NK-92 (cell line): Measurements from ENCODE around the gene PCDHGA6.
"Not testable (repeated sequence)": the region's sequence is repeated elsewhere in the genome, so short reads cannot be mapped to it uniquely, and the experiment has no call there.

Experiments
- DNase-seq: peaks from one replicate; lab custom pipeline; 2025; ENCODE audit not compliant: unreplicated experiment; lab: John Stamatoyannopoulos, UW

The PCDHGA6 gene

DNA sequence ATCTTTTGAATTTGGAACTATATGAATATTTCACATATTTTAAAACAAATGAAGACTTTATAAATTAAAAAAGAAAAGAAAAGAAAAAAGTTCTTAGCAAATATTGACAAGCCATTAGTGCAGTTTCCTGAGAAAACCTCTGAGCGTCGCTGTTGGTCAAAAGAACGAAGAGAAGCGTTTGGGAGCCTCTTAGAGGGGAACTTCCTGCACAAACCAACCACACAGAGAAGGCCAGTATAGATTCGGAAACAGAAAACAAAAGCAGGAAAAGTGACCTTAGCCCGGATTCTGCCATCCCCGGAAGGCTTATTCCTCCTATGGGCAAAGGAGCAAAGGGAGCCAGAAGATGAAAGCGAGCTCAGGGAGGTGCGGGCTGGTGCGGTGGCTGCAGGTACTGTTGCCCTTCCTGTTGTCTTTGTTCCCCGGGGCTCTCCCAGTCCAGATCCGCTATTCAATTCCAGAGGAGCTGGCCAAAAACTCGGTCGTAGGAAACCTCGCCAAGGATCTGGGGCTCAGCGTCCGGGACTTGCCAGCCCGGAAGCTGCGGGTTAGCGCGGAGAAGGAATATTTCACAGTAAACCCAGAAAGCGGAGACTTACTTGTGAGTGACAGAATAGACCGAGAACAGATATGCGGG lies 13.8 kb upstream of the PCDHGA6 start, which contains the start of gene PCDHGB2:
PCDHGB2 (plus strand) TSS at position 205 of the 637 bp plus-strand sequence; CDS start at position 347, 142 bp downstream.
- no peak for DNase-seq

GRCh38 chr5:141360685-141361084 lies 13.0 kb upstream of the PCDHGA6 start:
- DNase-seq, result no peak

DNA sequence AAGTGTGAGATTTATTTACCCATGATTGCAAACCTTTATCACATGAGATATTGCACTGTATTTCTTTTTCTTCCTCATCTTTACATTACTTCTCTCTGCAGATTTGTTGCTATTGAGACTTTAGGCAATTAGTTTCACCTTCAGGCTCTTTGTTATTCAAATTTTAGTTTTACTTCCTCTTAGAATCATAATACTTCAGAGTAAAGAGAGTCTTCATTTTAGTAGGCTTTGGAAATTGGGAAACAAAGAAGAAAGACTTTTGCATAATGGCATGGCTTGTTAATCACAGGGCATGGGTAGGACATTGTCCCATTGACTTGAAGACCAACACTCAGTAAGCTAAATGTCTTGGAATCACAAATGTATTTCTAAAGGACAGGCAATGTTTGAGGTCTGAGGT lies 11.0 kb upstream of the PCDHGA6 start:
- no peak for DNase-seq

GRCh38 chr5:141363952-141364660 lies 9.6 kb upstream of the PCDHGA6 start, which contains the start of gene PCDHGA5:
Gene PCDHGA5 (plus strand): TSS chr5:141364162. CDS start chr5:141364331, 169 bp downstream.
- DNase-seq, result no peak

DNA sequence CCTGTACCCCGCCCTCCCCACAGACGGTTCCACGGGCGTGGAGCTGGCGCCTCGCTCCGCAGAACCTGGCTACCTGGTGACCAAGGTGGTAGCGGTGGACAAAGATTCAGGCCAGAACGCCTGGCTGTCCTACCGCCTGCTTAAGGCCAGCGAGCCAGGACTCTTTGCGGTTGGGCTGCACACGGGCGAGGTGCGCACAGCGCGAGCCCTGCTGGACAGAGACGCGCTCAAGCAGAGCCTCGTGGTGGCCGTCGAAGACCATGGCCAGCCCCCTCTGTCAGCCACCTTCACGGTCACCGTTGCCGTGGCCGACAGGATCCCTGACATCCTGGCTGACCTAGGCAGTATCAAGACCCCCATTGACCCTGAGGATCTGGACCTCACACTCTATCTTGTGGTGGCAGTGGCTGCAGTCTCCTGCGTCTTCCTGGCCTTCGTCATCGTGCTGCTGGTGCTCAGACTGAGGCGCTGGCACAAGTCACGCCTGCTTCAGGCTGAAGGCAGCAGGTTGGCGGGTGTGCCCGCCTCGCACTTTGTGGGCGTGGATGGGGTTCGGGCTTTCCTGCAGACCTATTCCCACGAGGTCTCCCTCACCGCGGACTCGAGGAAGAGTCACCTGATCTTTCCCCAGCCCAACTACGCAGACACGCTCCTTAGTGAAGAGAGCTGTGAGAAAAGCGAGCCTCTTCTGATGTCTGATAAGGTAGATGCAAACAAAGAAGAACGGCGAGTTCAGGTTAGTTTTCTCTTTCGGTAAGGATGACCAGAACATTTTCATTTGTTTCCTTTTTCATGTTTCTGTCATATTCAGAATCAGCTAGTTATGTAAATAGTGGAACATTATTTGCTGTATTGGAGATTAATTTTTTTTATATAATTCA lies 7.4 kb upstream of the PCDHGA6 start:
- no peak for DNase-seq

GRCh38 chr5:141369994-141370848 lies 3.5 kb upstream of the PCDHGA6 start, which contains the start of gene PCDHGB3:
Gene PCDHGB3 (plus strand): TSS chr5:141370242. CDS start chr5:141370395, 153 bp downstream.
- DNase-seq, result no peak

DNA sequence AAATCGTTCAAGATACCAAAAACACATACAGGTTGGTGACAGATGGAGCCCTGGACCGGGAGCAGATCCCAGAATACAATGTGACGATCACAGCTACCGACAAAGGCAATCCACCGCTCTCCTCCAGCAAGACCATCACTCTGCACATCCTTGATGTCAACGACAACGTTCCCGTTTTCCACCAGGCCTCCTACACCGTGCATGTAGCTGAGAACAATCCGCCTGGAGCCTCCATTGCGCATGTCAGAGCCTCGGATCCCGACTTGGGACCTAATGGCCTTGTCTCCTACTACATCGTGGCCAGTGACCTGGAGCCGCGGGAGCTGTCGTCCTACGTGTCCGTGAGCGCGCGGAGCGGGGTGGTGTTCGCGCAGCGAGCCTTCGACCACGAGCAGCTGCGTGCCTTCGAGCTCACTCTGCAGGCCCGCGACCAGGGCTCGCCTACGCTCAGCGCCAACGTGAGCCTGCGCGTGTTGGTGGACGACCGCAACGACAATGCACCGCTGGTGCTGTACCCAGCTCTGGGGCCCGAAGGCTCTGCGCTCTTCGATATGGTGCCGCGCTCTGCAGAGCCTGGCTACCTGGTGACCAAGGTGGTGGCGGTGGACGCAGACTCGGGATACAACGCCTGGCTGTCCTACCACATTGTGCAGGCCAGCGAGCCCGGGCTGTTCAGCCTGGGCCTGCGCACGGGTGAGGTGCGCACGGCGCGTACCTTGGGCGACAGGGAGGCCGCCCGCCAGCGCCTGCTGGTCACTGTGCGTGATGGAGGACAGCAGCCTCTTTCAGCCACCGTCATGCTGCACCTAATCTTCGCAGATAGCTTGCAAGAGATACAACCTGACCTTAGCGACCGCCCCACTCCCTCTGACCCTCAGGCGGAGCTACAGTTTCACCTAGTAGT lies 1.9 kb upstream of the PCDHGA6 start:
- DNase-seq, result no peak

DNA sequence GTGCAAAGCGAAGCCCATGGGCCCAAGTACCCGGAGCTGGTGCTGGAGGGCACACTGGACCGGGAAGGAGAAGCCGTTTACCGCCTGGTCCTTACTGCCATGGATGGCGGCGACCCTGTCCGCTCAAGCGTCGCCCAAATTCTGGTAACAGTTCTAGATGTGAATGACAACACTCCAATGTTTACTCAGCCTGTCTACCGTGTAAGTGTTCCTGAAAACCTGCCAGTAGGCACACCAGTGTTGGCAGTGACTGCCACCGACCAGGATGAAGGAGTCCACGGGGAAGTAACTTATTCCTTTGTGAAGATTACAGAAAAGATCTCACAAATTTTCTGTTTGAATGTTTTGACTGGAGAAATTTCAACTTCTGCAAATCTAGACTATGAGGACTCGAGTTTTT lies 936 bp downstream of the PCDHGA6 start:
- no peak for DNase-seq

- not testable (repeated sequence) for DNase-seq
These were observed 1.9 kb downstream of the PCDHGA6 start for GRCh38 chr5:141375444-141376155.

DNA sequence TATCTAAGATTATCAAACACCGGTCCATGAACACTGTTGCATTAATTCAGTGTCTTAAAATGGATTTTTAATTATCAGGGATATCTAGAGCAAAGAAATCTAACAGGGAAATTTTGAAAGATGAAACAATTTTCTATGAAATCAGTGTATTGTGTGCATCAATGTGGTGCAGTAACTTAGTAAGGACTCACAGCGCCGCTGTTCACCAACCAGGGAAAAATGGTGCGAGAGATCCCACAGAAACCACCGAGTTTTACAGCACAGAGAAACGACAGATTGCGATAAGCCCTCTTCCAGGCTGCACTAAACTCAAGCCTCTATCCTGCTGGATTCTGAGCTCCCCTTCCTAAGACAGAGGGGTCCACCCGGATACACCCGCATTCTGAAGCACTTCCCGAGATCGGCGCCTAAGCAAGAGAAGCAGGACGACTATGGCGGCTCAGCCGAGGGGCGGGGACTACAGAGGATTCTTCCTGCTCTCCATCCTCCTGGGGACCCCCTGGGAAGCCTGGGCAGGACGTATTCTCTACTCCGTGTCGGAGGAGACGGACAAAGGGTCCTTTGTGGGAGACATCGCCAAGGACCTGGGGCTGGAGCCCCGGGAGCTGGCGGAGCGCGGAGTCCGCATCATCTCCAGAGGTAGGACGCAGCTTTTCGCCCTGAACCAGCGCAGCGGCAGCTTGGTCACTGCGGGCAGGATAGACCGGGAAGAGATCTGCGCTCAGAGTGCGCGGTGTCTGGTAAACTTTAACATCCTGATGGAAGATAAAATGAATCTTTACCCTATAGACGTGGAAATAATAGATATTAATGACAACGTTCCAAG lies 9.0 kb downstream of the PCDHGA6 start, which contains the start of gene PCDHGA7:
PCDHGA7 (plus strand) TSS at position 274 of the 826 bp plus-strand sequence; CDS start at position 432, 158 bp downstream.
- DNase-seq, result no peak

DNA sequence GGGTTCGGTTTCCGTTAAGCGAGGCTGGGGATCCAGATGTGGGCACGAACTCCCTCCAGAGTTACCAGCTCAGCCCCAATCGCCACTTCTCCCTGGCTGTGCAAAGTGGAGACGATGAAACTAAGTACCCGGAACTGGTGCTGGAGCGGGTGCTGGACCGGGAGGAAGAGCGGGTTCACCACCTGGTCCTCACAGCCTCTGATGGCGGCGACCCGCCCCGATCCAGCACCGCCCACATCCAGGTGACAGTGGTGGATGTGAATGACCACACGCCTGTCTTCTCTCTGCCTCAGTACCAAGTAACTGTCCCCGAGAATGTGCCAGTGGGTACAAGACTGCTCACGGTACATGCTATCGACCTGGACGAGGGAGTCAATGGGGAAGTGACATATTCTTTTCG lies 9.7 kb downstream of the PCDHGA6 start:
- no peak for DNase-seq

DNA sequence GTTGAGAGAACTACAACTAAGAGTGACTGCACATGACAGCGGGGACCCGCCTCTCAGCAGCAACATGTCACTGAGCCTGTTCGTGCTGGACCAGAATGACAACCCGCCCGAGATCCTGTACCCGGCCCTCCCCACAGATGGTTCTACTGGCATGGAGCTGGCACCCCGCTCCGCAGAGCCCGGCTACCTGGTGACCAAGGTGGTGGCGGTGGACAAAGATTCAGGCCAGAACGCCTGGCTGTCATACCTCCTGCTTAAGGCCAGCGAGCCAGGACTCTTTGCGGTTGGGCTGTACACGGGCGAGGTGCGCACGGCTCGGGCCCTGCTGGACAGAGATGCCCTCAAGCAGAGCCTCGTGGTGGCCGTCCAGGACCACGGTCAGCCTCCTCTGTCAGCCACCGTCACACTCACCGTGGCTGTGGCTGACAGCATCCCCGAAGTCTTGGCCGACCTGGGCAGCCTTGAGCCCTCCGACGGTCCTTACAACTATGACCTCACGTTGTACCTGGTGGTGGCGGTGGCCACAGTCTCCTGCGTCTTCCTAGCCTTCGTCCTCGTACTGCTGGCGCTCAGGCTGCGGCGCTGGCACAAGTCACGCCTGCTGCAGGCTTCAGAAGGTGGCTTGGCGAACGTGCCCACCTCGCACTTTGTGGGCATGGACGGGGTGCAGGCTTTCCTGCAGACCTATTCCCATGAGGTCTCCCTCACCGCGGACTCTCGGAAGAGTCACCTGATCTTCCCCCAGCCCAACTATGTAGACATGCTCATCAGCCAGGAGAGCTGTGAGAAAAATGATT lies 11.0 kb downstream of the PCDHGA6 start:
- no peak for DNase-seq

- not testable (repeated sequence) for DNase-seq
These were observed 14.0 kb downstream of the PCDHGA6 start, which contains the start of gene PCDHGB4 for GRCh38 chr5:141387557-141388311. Gene PCDHGB4 (plus strand): TSS chr5:141387698. CDS start chr5:141387885, 187 bp downstream.

- no peak for DNase-seq
These were observed 15.0 kb downstream of the PCDHGA6 start for GRCh38 chr5:141388661-141389060.

- DNase-seq, result no peak
These were observed 15.7 kb downstream of the PCDHGA6 start for GRCh38 chr5:141389153-141390042.
